Occipital lobe (tissue), 2 donors: ENCODE data around the gene CCNY. TPM values are rescaled to one million over a fixed set of nuclear protein-coding genes. Genes with fewer than 3 reads are reported as not detected.
"Not testable (repeated sequence)": the region's sequence is repeated elsewhere in the genome, so short reads cannot be mapped to it uniquely, and the experiment has no call there.

ENCODE experiments used
- DNase-seq: peaks from one replicate; lab custom pipeline; 2025; lab: John Stamatoyannopoulos, UW
- total RNA-seq: library from RNA; depleted of rRNA; stranded (reverse); fragments of >200 nt; gene quantifications from one replicate; pipeline ENCODE4 v1.2.3, GENCODE V29; 2014

The CCNY gene
- total RNA-seq, 1 donor from 2014 or later = 49.9 TPM

DNA sequence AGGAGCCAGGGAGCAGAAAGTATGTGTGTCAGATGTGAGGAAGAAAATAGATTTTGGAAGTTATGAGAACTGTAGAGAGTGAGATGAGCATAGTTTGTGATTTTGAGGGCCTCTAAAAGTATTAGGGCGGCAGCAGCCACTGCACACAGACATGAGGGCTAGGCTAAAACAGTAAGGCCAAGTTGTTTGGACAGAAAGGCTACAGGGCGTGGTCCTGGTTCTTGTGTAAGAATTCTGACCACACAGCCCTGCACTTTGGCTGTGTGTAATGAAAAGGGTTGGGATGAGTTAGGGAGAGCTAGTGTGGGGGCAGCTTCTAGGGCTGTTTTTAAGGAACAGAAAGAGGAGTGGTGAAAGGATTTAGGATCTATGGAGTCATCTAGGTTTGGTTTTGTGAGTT is 67.8 kb downstream of the CCNY start:
- not testable (repeated sequence) for DNase-seq

DNA sequence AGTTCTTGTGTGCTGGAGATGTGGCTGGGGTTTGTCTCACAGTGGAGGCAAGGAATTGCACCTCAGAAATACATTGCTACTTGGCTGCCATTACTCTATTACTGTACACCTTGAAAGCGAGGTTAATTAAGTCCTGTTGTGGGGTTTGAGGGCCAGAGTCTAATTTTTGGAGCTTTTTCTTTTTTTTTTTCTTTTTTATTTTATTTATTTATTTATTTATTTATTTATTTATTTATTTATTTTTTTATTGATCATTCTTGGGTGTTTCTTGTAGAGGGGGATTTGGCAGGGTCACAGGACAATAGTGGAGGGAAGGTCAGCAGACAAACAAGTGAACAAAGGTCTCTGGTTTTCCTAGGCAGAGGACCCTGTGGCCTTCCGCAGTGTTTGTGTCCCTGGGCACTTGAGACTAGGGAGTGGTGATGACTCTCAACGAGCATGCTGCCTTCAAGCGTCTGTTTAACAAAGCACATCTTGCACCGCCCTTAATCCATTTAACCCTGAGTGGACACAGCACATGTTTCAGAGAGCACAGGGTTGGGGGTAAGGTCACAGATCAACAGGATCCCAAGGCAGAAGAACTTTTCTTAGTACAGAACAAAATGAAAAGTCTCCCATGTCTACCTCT is 69.8 kb downstream of the CCNY start:
- DNase-seq = not testable (repeated sequence)

- DNase-seq = not testable (repeated sequence)
Observed at GRCh38 chr10:35407696-35408095, 71.4 kb downstream of the CCNY start.

DNA sequence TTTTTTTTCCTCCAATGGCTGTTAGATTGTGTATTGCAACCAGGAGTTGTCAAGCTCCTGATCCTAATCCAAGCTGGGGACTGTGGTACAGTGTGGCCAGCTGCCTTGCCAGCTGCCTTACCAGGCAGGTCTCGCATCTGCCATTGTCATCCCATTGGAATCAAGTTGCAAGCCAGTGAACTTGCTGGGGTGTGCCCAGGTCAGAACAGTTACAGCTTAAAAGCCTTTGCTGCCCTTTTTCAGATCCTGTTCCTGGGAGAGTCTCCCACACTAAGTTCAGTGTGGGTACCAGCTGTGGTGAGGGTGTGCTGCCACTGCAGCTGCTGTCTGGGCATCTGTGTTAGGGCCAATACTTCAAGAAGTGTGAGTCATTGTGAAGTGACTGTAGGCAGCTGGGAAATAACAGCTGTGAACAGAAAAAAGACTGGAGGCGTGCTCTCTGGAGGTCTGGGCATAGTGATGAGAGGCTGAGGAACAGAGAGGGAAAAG is 72.8 kb downstream of the CCNY start:
- DNase-seq = peak; percentile 71

- DNase-seq = no peak
Observed at GRCh38 chr10:35409808-35410207, 73.5 kb downstream of the CCNY start.

GRCh38 chr10:35412003-35412723 is 75.9 kb downstream of the CCNY start:
- DNase-seq = no peak

DNA sequence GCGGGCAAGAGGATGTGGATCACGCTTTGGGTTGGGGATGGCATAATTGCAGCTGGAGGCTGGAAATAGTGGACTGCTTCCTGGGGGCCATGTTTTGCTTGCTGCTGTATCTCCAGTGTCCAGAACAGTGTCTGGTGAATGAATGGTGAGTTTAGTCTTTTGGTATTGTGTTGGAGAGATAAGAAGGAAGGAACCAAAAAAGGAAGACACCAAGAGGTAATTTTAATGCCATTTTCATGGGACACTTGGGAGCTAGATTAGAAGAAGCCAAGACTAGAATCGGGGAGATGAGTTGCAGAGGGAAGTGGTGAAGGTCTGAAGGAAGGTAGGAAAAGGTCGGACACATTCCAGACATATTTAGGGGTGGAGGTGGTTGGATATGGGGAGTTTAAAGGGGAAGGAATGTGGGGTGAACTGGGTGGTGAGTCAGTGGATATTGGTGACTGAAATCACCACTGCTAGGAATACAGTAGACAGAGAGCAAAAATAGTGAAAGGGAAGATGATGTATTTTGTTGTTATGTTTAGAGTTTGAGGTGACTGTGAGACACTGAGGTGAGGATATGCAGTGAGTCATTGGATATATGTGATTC is 76.7 kb downstream of the CCNY start:
- DNase-seq = no peak

- DNase-seq = no peak
Observed at GRCh38 chr10:35413985-35414861, 77.9 kb downstream of the CCNY start.

GRCh38 chr10:35415505-35415904 is 79.2 kb downstream of the CCNY start:
- no peak for DNase-seq

- DNase-seq = no peak
Observed at GRCh38 chr10:35416619-35417312, 80.5 kb downstream of the CCNY start.

GRCh38 chr10:35417313-35417625 is 81.0 kb downstream of the CCNY start:
- DNase-seq = no peak

- DNase-seq = no peak
Observed at GRCh38 chr10:35417795-35418194, 81.5 kb downstream of the CCNY start.

DNA sequence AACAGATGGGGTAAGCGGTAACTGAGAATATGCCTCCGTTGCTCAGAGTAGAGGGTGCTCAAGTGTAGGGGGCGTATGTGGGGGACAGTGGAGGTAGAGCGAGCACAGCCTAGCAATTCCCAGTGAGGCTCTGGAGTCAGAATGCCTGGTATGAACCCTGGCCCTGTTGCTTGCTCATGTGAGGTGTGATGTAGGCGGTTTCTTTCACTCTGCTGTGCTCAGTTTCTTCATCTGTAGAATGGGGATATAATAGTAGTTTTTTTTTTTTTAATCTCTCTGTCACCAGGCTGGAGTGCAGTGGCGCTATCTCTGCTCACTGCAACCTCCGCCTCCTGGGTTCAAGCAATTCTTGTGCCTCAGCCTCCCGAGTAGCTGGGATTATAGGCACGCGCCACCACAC is 82.3 kb downstream of the CCNY start:
- DNase-seq = not testable (repeated sequence)

GRCh38 chr10:35420044-35420443 is 83.7 kb downstream of the CCNY start:
- DNase-seq = no peak

DNA sequence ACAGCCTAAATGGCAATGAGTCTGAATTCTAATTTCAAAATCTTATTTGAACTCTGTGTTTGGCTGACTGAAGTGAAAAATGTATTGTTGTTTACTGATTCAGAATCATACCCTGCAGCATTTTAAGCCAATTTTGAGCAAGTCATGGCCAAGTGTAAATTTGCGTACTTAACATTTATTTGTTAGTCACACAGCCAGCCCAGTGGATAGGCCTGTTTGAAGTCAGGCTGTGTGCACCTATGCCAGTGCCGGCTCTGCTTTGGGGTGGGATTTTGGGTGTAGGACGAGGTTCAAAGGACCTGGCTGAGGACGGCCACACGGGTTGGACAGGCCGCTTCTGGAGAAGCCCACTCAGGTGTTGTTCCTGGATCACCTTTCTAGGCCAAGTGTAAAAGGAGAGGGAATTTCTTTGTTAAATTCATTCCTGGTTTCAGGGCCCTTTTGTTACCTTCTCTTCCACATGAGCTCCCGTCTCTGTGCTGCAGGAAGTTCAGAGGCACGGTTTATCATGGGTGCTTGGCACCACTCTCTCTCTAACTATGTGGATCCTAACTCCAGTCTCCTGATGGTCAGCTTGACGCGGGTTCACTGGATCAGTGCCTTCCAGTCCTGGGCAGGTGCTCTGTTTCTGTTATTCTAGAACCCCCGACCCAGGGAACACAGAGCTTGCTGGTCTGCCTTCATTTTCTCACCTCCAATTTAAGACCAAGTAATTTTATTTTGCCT is 84.7 kb downstream of the CCNY start:
- no peak for DNase-seq

DNA sequence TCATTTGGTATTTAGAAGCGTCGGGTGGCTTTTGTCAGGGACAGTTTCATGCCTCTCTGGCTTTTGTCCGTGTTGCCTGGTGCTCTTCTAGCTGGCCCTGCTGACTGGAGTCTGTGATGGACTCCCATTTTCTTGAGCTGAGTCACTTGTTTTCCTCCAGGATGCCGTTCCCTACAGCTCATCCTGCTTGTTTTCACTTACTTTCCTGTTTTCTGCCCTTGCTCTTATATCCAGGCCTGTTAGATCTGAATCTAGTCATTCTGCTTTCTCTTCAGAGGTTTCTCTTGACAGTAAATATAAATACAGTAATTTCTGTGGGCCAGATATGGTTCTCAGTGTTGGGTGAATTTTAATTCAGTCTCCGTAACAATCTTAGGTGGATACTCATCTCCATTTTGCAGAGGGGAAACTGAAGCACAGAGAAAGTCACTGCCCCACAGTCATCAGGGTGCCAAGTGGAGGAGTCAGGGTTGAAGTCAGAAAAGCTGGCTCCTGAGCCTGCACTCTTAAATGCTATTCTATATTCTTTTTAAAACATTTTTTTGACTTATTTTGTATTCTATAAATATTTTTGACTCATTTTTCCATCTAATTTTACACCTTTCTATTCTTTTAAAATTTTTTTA is 85.4 kb downstream of the CCNY start:
- no peak for DNase-seq

- DNase-seq = no peak
Observed at GRCh38 chr10:35422228-35422627, 85.9 kb downstream of the CCNY start.

- no peak for DNase-seq
Observed at GRCh38 chr10:35423505-35424306, 87.4 kb downstream of the CCNY start.

DNA sequence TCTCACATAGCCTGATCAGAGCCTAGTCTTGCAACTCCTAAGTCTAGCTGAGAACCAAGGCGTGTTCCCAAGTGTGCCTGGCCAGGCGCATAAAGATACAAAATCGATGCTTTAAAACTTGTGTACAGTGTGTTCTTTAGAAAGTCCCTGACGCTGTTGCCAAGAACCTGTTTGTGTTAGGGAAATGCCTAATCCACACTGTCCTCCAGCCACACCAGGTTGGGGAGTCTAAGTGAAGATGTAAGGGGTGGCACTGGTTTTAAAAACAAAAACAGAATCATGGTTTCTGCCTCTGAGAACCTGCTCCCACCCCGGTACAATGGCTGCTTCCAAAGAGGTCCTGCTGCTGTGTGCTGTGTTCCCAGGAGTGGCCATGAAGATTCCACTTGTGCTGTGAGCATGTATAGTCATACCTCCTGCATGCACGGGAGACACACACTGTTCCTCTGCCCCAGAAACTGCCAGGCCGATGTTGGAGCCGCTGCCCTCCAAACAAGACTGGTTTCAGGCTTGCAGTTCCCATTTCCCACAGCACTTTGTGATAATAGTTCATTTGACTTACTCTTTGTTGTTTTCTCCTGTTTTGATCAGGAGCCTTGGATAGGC is 88.5 kb downstream of the CCNY start:
- no peak for DNase-seq
